Measurements from ENCODE around the gene MAGI2. TPM values are rescaled to one million over a fixed set of nuclear protein-coding genes. Genes with fewer than 3 reads are reported as not detected.

The MAGI2 gene
- total RNA-seq, 2 donors from 2014 or later, result 10.3 to 19.2 TPM

DNA sequence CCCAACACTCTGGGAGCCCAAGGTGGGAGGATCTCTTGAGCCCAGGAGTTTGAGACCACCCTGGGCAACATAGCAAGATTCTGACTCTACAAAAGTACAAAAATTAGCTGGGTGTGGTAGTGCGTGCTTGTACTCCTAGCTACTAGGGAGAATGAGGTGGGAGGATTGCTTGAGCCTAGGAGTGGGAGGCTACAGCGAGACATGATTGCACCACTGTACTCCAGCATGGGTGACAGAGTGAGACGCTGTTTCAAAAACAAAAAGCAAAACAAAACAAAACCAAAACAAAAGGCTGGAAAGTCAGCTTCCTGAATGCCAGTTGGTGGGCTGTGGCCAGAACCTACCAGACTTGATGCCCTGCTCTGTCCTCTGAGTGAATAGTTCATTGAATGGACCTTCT lies 1412.0 kb downstream of the MAGI2 start:
- Histone ChIP-seq H3K27me3 (ENCODE audit: control insufficient read depth, insufficient read depth, low read length, poor library complexity, severe bottlenecking) (no peaks in the 10 kb centered on the region), H3K27ac (ENCODE audit: low read depth, low read length) (no peak overlapping the region), H3K9ac (ENCODE audit: extremely low read depth, low read length, poor library complexity, severe bottlenecking) (no peak overlapping the region), H3K9me3 (ENCODE audit: control insufficient read depth, low read length) (no peaks in the 10 kb centered on the region), H3K4me1 (ENCODE audit: control insufficient read depth, insufficient read depth, low read length) (peaks cover 30% of the 10 kb centered on the region), H3K4me3 (ENCODE audit: low read length) (no peak overlapping the region), H3K36me3 (ENCODE audit: control insufficient read depth, insufficient read depth, low read length) (no peaks in the 10 kb centered on the region)
- TF ChIP-seq, protein P1, sequence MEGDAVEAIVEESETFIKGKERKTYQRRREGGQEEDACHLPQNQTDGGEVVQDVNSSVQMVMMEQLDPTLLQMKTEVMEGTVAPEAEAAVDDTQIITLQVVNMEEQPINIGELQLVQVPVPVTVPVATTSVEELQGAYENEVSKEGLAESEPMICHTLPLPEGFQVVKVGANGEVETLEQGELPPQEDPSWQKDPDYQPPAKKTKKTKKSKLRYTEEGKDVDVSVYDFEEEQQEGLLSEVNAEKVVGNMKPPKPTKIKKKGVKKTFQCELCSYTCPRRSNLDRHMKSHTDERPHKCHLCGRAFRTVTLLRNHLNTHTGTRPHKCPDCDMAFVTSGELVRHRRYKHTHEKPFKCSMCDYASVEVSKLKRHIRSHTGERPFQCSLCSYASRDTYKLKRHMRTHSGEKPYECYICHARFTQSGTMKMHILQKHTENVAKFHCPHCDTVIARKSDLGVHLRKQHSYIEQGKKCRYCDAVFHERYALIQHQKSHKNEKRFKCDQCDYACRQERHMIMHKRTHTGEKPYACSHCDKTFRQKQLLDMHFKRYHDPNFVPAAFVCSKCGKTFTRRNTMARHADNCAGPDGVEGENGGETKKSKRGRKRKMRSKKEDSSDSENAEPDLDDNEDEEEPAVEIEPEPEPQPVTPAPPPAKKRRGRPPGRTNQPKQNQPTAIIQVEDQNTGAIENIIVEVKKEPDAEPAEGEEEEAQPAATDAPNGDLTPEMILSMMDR (conservative IDR thresholded peaks at IDR 0.05), result no peak
- Mint-ChIP-seq H3K4me1 (peaks cover 41% of the 10 kb centered on the region), H3K27ac (no peak overlapping the region), H3K36me3 (ENCODE audit: low read depth) (no peaks in the 10 kb centered on the region), H3K27me3 (ENCODE audit: insufficient read depth) (peaks cover 5% of the 10 kb centered on the region), H3K4me3 (no peak overlapping the region), H3K9me3 (no peaks in the 10 kb centered on the region)
- DNase-seq, result no peak
- WGBS, 2 experiments (ENCODE audit: insufficient coverage in 1 of 2, insufficient read length in 1 of 2), result 97 to 100% methylated on average over 1 to 3 of the region's 3 CpGs

GRCh38 chr7:78039790-78040776 lies 1413.4 kb downstream of the MAGI2 start:
- 66 to 94% methylated on average over 15 to 40 of the region's 40 CpGs for WGBS, 2 experiments (ENCODE audit: insufficient coverage in 1 of 2, insufficient read length in 1 of 2)
- Mint-ChIP-seq H3K4me3 (peak overlapping the region; percentile 14), H3K36me3 (ENCODE audit: low read depth) (no peaks in the 10 kb centered on the region), H3K9me3 (no peaks in the 10 kb centered on the region), H3K4me1 (peaks cover 44% of the 10 kb centered on the region), H3K27me3 (ENCODE audit: insufficient read depth) (peaks cover 5% of the 10 kb centered on the region), H3K27ac (no peak overlapping the region)
- Histone ChIP-seq H3K9ac (ENCODE audit: extremely low read depth, low read length, poor library complexity, severe bottlenecking) (no peak overlapping the region), H3K9me3 (ENCODE audit: control insufficient read depth, low read length) (no peaks in the 10 kb centered on the region), H3K36me3 (ENCODE audit: control insufficient read depth, insufficient read depth, low read length) (no peaks in the 10 kb centered on the region), H3K27me3 (ENCODE audit: control insufficient read depth, insufficient read depth, low read length, poor library complexity, severe bottlenecking) (no peaks in the 10 kb centered on the region), H3K4me3 (ENCODE audit: low read length) (no peak overlapping the region), H3K4me1 (ENCODE audit: control insufficient read depth, insufficient read depth, low read length) (peaks cover 30% of the 10 kb centered on the region), H3K27ac (ENCODE audit: low read depth, low read length) (no peak overlapping the region)
- TF ChIP-seq, protein P1 (conservative IDR thresholded peaks at IDR 0.05), result peak; percentile 92
- peak; percentile 89 for DNase-seq

DNA sequence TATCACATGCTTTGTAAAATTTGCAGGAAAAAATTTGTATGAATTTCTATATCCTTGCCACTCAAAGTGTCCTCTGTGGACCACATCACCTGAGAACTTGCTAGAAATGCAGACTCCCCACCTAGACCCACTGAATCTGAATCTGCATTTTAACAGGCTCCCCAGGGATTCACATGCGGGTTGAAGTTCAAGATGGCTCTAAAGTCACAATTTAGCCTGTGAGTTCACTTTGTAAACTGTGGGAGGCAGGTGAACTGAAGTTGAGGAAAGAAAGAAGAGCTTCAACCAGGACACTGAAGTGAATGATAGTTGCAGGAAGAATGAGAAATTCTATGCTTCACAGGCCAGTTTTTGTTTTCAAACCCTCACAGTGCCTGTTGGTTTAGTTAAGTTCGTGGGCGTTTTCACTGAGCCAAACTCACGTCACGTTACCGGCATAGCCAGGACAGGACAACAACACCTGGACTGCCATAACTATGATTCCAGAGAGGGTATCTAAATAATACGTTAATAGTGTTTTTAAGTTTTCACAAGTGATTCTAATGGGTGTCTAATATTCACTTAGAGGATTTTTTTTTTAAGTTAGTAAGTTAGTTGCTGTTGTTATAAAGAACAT lies 1414.9 kb downstream of the MAGI2 start:
- 65 to 72% methylated on average over 7 of the region's 7 CpGs for WGBS, 2 experiments (ENCODE audit: insufficient coverage in 1 of 2, insufficient read length in 1 of 2)
- H3K4me1 Mint-ChIP-seq, result peaks cover 44% of the 10 kb centered on the region
- H3K27ac ChIP-seq (ENCODE audit: low read depth, low read length), result no peak overlapping the region

More for the DNA sequence above, 1414.9 kb downstream of the MAGI2 start:
- H3K4me3 ChIP-seq (ENCODE audit: low read length), result no peak overlapping the region
- peaks cover 8% of the 10 kb centered on the region for H3K27me3 Mint-ChIP-seq (ENCODE audit: insufficient read depth)
- no peaks in the 10 kb centered on the region for H3K9me3 Mint-ChIP-seq
- no peaks in the 10 kb centered on the region for H3K36me3 Mint-ChIP-seq (ENCODE audit: low read depth)
- no peak overlapping the region for H3K9ac ChIP-seq (ENCODE audit: extremely low read depth, low read length, poor library complexity, severe bottlenecking)
- no peak overlapping the region for H3K4me3 Mint-ChIP-seq
- TF ChIP-seq, protein P1 (conservative IDR thresholded peaks at IDR 0.05), result no peak
- DNase-seq, result no peak
- no peaks in the 10 kb centered on the region for H3K9me3 ChIP-seq (ENCODE audit: control insufficient read depth, low read length)
- H3K36me3 ChIP-seq (ENCODE audit: control insufficient read depth, insufficient read depth, low read length), result no peaks in the 10 kb centered on the region
- H3K27me3 ChIP-seq (ENCODE audit: control insufficient read depth, insufficient read depth, low read length, poor library complexity, severe bottlenecking), result no peaks in the 10 kb centered on the region
- H3K27ac Mint-ChIP-seq, result no peak overlapping the region
- peaks cover 30% of the 10 kb centered on the region for H3K4me1 ChIP-seq (ENCODE audit: control insufficient read depth, insufficient read depth, low read length)
